H9 (cell line): ENCODE data around the gene CD48. TPM values are rescaled to one million over a fixed set of nuclear protein-coding genes. Genes with fewer than 3 reads are reported as not detected.

Source experiments
- DNase-seq: peaks from one replicate; pipeline ENCODE4 v3.0.0-alpha.2; 2017
- H2AFZ ChIP-seq: one replicate; pipeline ENCODE4 v1.6.1; 2013; ENCODE audit warnings: mild to moderate bottlenecking, low read length, control low read depth, moderate library complexity
- H2AK5ac ChIP-seq: 2 replicates; pipeline ENCODE4 v1.6.1; 2013; ENCODE audit warnings: low read length, control low read depth, mixed read lengths; ENCODE audit not compliant: insufficient read length
- H2BK120ac ChIP-seq: one replicate; pipeline ENCODE4 v1.6.1; 2013; ENCODE audit warnings: low read depth, mild to moderate bottlenecking, low read length, control low read depth, inconsistent platforms; ENCODE audit not compliant: poor library complexity, severe bottlenecking
- H2BK12ac ChIP-seq: 2 replicates; pipeline ENCODE4 v1.6.1; 2013; ENCODE audit warnings: low read length, control low read depth, mixed read lengths, low read depth; ENCODE audit not compliant: insufficient read length
- H2BK15ac ChIP-seq: 2 replicates; pipeline ENCODE4 v1.6.1; 2013; ENCODE audit warnings: low read depth, low read length, control low read depth
- H2BK20ac ChIP-seq: one replicate; pipeline ENCODE4 v1.6.1; 2013; ENCODE audit warnings: low read depth, mild to moderate bottlenecking, low read length, control low read depth, inconsistent platforms; ENCODE audit not compliant: poor library complexity, severe bottlenecking
- H2BK5ac ChIP-seq: 2 replicates; pipeline ENCODE4 v1.6.1; 2013; ENCODE audit warnings: low read length, control low read depth, mixed read lengths; ENCODE audit not compliant: insufficient read length
- H3K14ac ChIP-seq: 2 replicates; pipeline ENCODE4 v1.6.1; 2013; ENCODE audit warnings: low read length, control low read depth; ENCODE audit not compliant: insufficient read depth
- H3K18ac ChIP-seq: 2 replicates; pipeline ENCODE4 v1.6.1; 2013; ENCODE audit warnings: low read depth, mild to moderate bottlenecking, mixed read lengths, low read length, control low read depth; ENCODE audit not compliant: insufficient read length
- H3K23ac ChIP-seq: 2 replicates; pipeline ENCODE4 v1.6.1; 2013; ENCODE audit warnings: low read length, control low read depth, mixed read lengths, low read depth; ENCODE audit not compliant: insufficient read length
- H3K23me2 ChIP-seq: 2 replicates; pipeline ENCODE4 v1.6.1; 2013; ENCODE audit warnings: low read depth, mild to moderate bottlenecking, mixed read lengths, low read length, control low read depth; ENCODE audit not compliant: insufficient read length, poor library complexity, severe bottlenecking
- H3K27ac ChIP-seq: 2 replicates; pipeline ENCODE4 v1.5.1; 2013; ENCODE audit warnings: low read length, control low read depth, mixed read lengths, low read depth; ENCODE audit not compliant: insufficient read length
- H3K27me3 ChIP-seq: 2 replicates; pipeline ENCODE4 v1.6.1; 2013; ENCODE audit warnings: low read length, control low read depth, inconsistent platforms; ENCODE audit not compliant: insufficient read depth
- H3K4ac ChIP-seq: 2 replicates; pipeline ENCODE4 v1.6.1; 2013; ENCODE audit warnings: low read depth, mild to moderate bottlenecking, control low read depth, inconsistent platforms, low read length, moderate library complexity
- H3K4me1 ChIP-seq: 2 replicates; pipeline ENCODE4 v1.6.1; 2013; ENCODE audit warnings: low read length, control low read depth, inconsistent platforms; ENCODE audit not compliant: insufficient read depth
- H3K4me2 ChIP-seq: 2 replicates; pipeline ENCODE4 v1.6.1; 2013; ENCODE audit warnings: low read length, control low read depth, mixed read lengths; ENCODE audit not compliant: insufficient read length, insufficient read depth
- H3K56ac ChIP-seq: 2 replicates; pipeline ENCODE4 v1.6.1; 2013; ENCODE audit warnings: low read depth, mild to moderate bottlenecking, mixed read lengths, low read length, control low read depth; ENCODE audit not compliant: insufficient read length
- H3K79me1 ChIP-seq: 2 replicates; pipeline ENCODE4 v1.6.1; 2013; ENCODE audit warnings: low read depth, mild to moderate bottlenecking, moderate library complexity, low read length, control low read depth, inconsistent platforms; ENCODE audit not compliant: insufficient read depth, poor library complexity, severe bottlenecking
- H3K79me2 ChIP-seq: 2 replicates; pipeline ENCODE4 v1.6.1; 2013; ENCODE audit warnings: low read length, control low read depth, inconsistent platforms; ENCODE audit not compliant: insufficient read depth
- H3K9ac ChIP-seq: 2 replicates; pipeline ENCODE4 v1.6.1; 2013; ENCODE audit warnings: low read length, control low read depth, mixed read lengths; ENCODE audit not compliant: insufficient read length; ENCODE audit errors: extremely low read depth
- H3K9me3 ChIP-seq: one replicate; pipeline ENCODE4 v1.6.1; 2013; ENCODE audit warnings: low read depth, low read length, inconsistent platforms; ENCODE audit not compliant: control insufficient read depth
- H3T11ph ChIP-seq: one replicate; pipeline ENCODE4 v1.6.1; 2013; ENCODE audit warnings: mild to moderate bottlenecking, low read length, control low read depth, inconsistent platforms
- H4K20me1 ChIP-seq: one replicate; pipeline ENCODE4 v1.6.1; 2013; ENCODE audit not compliant: control insufficient read depth, insufficient read length, insufficient read depth
- H4K5ac ChIP-seq: 2 replicates; pipeline ENCODE4 v1.6.1; 2013; ENCODE audit warnings: low read depth, mild to moderate bottlenecking, mixed read lengths, low read length, control low read depth; ENCODE audit not compliant: insufficient read length
- H4K8ac ChIP-seq: replicated peaks from 2 replicates; pipeline ENCODE4 v1.6.1; 2013; ENCODE audit warnings: low read length, control low read depth, mixed read lengths, low read depth; ENCODE audit not compliant: insufficient read length
- H4K91ac ChIP-seq: 2 replicates; pipeline ENCODE4 v1.6.1; 2013; ENCODE audit warnings: low read depth, mild to moderate bottlenecking, moderate library complexity, mixed read lengths, low read length, control low read depth; ENCODE audit not compliant: insufficient read length
- H3K27ac Mint-ChIP-seq, 3 experiments: 2 replicates in 2 of 3; 3 replicates in 1 of 3; pipeline ENCODE4 v1.8.0; 2020 to 2021; ENCODE audit warnings: mixed read lengths in 3 of 3, mild to moderate bottlenecking in 1 of 3, moderate library complexity in 1 of 3
- H3K27me3 Mint-ChIP-seq: 2 replicates; pipeline ENCODE4 v1.8.0; 2021; ENCODE audit warnings: low read depth, mild to moderate bottlenecking, moderate library complexity, mixed read lengths
- H3K36me3 Mint-ChIP-seq, 3 experiments: 2 replicates in 2 of 3; 3 replicates in 1 of 3; pipeline ENCODE4 v1.8.0; 2020 to 2021; ENCODE audit warnings: low read depth in 3 of 3, mixed read lengths in 3 of 3; ENCODE audit not compliant: insufficient read depth in 1 of 3
- H3K4me1 Mint-ChIP-seq, 2 experiments: 2 replicates each; pipeline ENCODE4 v1.8.0; 2020; ENCODE audit warnings: mixed read lengths in 2 of 2
- H3K4me3 Mint-ChIP-seq, 2 experiments: 2 replicates in 1 of 2; 3 replicates in 1 of 2; pipeline ENCODE4 v1.8.0; 2020 to 2021; ENCODE audit warnings: mild to moderate bottlenecking in 2 of 2, mixed read lengths in 2 of 2, moderate library complexity in 1 of 2
- H3K9me3 Mint-ChIP-seq, 2 experiments: 2 replicates in 1 of 2; 3 replicates in 1 of 2; pipeline ENCODE4 v1.8.0; 2020; ENCODE audit warnings: mild to moderate bottlenecking in 2 of 2, mixed read lengths in 2 of 2, moderate library complexity in 1 of 2
- WGBS: extraction: QIAGEN DNeasy Blood & Tissue Kit; methylation state at CpG from one replicate; pipeline ENCODE4 v1.1.7; 2013; ENCODE audit warnings: missing lambda C conversion rate, low lambda C conversion rate, mixed read lengths; ENCODE audit not compliant: insufficient read length; ENCODE audit errors: extremely low coverage; 5-methylcytosine and 5-hydroxymethylcytosine counted together
- total RNA-seq: library from RNA; stranded (reverse); gene quantifications from 2 replicates; pipeline ENCODE4 v1.2.1, GENCODE V29; 2021
- TF ChIP-seq, protein P1 (sequence below): fragments of 200-600 bp; sonication (generic); conservative IDR thresholded peaks from 3 replicates; pipeline ENCODE4 v1.8.0; 2021; ENCODE audit warnings: antibody characterized with exemption, mild to moderate bottlenecking

The CD48 gene
- total RNA-seq, 1 experiment from 2014 or later = not detected

DNA sequence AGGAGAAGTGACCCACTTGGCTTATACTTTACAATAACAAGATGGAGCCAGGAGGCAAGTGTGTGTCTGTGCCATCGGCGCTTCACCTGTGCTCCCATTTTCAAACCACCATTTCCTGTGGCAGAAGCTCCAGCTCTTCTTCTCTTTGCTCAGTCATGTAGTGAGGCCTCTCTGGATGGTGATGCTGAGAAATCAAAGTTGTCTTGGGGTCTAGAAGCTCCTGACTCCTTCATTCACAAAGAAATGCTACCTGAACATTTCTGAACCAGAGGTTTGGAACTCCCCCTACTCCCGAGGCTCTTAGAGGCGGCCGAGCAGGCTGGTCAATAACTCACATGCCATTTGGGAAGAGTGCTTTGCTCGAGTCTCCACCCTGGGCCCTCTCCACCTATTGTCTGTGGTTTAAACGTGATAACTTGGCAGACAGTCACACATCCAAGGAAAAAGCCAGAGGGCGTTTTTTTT lies 82.8 kb downstream of the CD48 start:
- TF ChIP-seq, protein P1, sequence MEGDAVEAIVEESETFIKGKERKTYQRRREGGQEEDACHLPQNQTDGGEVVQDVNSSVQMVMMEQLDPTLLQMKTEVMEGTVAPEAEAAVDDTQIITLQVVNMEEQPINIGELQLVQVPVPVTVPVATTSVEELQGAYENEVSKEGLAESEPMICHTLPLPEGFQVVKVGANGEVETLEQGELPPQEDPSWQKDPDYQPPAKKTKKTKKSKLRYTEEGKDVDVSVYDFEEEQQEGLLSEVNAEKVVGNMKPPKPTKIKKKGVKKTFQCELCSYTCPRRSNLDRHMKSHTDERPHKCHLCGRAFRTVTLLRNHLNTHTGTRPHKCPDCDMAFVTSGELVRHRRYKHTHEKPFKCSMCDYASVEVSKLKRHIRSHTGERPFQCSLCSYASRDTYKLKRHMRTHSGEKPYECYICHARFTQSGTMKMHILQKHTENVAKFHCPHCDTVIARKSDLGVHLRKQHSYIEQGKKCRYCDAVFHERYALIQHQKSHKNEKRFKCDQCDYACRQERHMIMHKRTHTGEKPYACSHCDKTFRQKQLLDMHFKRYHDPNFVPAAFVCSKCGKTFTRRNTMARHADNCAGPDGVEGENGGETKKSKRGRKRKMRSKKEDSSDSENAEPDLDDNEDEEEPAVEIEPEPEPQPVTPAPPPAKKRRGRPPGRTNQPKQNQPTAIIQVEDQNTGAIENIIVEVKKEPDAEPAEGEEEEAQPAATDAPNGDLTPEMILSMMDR = no peak
- H3K14ac ChIP-seq = no peak overlapping the region
- DNase-seq = no peak
- no peak overlapping the region for H2BK15ac ChIP-seq
- H3K27ac ChIP-seq = no peak overlapping the region
- no peak overlapping the region for H2AFZ ChIP-seq
- H3K27me3 Mint-ChIP-seq = no peaks in the 10 kb centered on the region
- H3K23me2 ChIP-seq = no peaks in the 10 kb centered on the region
- H4K5ac ChIP-seq = no peak overlapping the region
- H2BK12ac ChIP-seq = no peak overlapping the region
- no peak overlapping the region for H4K91ac ChIP-seq
- no peak overlapping the region for H2BK20ac ChIP-seq
- H3K9me3 Mint-ChIP-seq = no peaks in the 10 kb centered on the region; a peak in 1 of 5 replicates
- H3K27ac Mint-ChIP-seq = no peak overlapping the region
- no peak overlapping the region for H3K56ac ChIP-seq
- no peak overlapping the region for H3K4me3 Mint-ChIP-seq
- no peak overlapping the region for H3K23ac ChIP-seq
- H3K9me3 ChIP-seq = no peaks in the 10 kb centered on the region
- no peaks in the 10 kb centered on the region for H3K27me3 ChIP-seq
- no peak overlapping the region for H2AK5ac ChIP-seq
- H3K4me1 Mint-ChIP-seq = 0 out of 4 replicates have a peak, but pooled peaks cover 0 to 2% of the 10 kb centered on the region in 2 experiments
- no peak overlapping the region for H3K4ac ChIP-seq
- H3K9ac ChIP-seq = no peak overlapping the region
- H2BK5ac ChIP-seq = no peak overlapping the region
- H3K36me3 Mint-ChIP-seq = no peaks in the 10 kb centered on the region
- no peak overlapping the region for H3K4me2 ChIP-seq
- H4K20me1 ChIP-seq = no peaks in the 10 kb centered on the region
- H3K79me2 ChIP-seq = no peaks in the 10 kb centered on the region
- no peak overlapping the region for H2BK120ac ChIP-seq
- H3T11ph ChIP-seq = no peak overlapping the region
- WGBS = no CpG with 5 or more reads among the region's 8 CpGs
- no peak overlapping the region for H3K18ac ChIP-seq
- H3K79me1 ChIP-seq = no peaks in the 10 kb centered on the region
- no peaks in the 10 kb centered on the region for H3K4me1 ChIP-seq
- H4K8ac ChIP-seq = no peak overlapping the region

Other genes starting within 250 kb of the CD48 start
- gene SLAMF6, start 188.6 kb downstream of the CD48 start, total RNA-seq = not detected in 2 replicates
- not detected in 2 replicates for gene CD84, start 132.3 kb downstream of the CD48 start, total RNA-seq
- not detected in 2 replicates for gene SLAMF1, start 64.8 kb downstream of the CD48 start, total RNA-seq
- gene SLAMF7, start 27.4 kb upstream of the CD48 start, total RNA-seq = not detected in 2 replicates
- not detected in 2 replicates for gene LY9, start 84.4 kb upstream of the CD48 start, total RNA-seq
- not detected in 2 replicates for gene CD244, start 151.1 kb upstream of the CD48 start, total RNA-seq
- not detected in 2 replicates for gene ITLN1, start 173.4 kb upstream of the CD48 start, total RNA-seq
- gene ITLN2, start 243.0 kb upstream of the CD48 start, total RNA-seq = 2.4 and 2.9 TPM in 2 replicates